IMR-90 (cell line): Measurements from ENCODE around the gene HIRA. TPM values are rescaled to one million over a fixed set of nuclear protein-coding genes. Genes with fewer than 3 reads are reported as not detected.
A peak's percentile ranks its signal among the peaks of the same experiment; 100 is the strongest.
"Not testable (repeated sequence)": the region's sequence is repeated elsewhere in the genome, so short reads cannot be mapped to it uniquely, and the experiment has no call there.

ENCODE experiments used
- ATAC-seq: fragments of 200-7000 bp; cut with Tn5 transposase; 2 replicates; pipeline ENCODE4 v1.9.1; 2020; ENCODE audit warnings: low read depth, mild to moderate bottlenecking, moderate library complexity
- BruUV-seq: library from RNA; stranded (reverse); fragments of 400-500 nt; replicated peaks from 2 replicates; lab custom pipeline; 2021; lab: Mats Ljungman, UMichigan
- CTCF ChIA-PET: fragments of 300-600 bp; formaldehyde crosslinking; extraction: SDS; loops from one replicate; lab custom pipeline; 2021; ENCODE audit warnings: antibody characterized with exemption; lab: Yijun Ruan, JAX
- POLR2A ChIA-PET: fragments of 300-600 bp; sonication (Branson Sonifier 250); formaldehyde crosslinking; loops from one replicate; lab custom pipeline; 2022; ENCODE audit warnings: antibody characterized with exemption; ENCODE audit not compliant: unreplicated experiment; lab: Charles Lee
- DNase-seq: peaks from one replicate; pipeline ENCODE4 v3.0.0; 2013
- H2AFZ ChIP-seq: replicated peaks from 2 replicates; pipeline ENCODE3; 2013; ENCODE audit warnings: low read length, mild to moderate bottlenecking; ENCODE audit not compliant: poor library complexity
- H2AK5ac ChIP-seq: 2 replicates; pipeline ENCODE4 v1.6.1; 2013; ENCODE audit warnings: low read depth, low read length, inconsistent platforms
- H2AK9ac ChIP-seq: replicated peaks from 2 replicates; pipeline ENCODE3; 2013; ENCODE audit warnings: mild to moderate bottlenecking, low read depth, low read length, moderate library complexity; ENCODE audit not compliant: poor library complexity
- H2BK120ac ChIP-seq: 2 replicates; pipeline ENCODE4 v1.6.1; 2013; ENCODE audit warnings: low read depth, low read length, inconsistent platforms
- H2BK15ac ChIP-seq: 3 replicates; pipeline ENCODE4 v1.6.1; 2013; ENCODE audit warnings: low read depth, low read length, inconsistent platforms
- H2BK20ac ChIP-seq: 2 replicates; pipeline ENCODE4 v1.6.1; 2013; ENCODE audit warnings: low read depth, mild to moderate bottlenecking, inconsistent platforms, low read length, moderate library complexity
- H2BK5ac ChIP-seq: 2 replicates; pipeline ENCODE4 v1.6.1; 2013; ENCODE audit warnings: mild to moderate bottlenecking, low read depth, low read length, inconsistent platforms; ENCODE audit not compliant: poor library complexity, severe bottlenecking
- H3K14ac ChIP-seq: replicated peaks from 2 replicates; pipeline ENCODE4 v1.6.1; 2013; ENCODE audit warnings: low read depth, low read length, inconsistent platforms
- H3K18ac ChIP-seq: 2 replicates; pipeline ENCODE4 v1.6.1; 2013; ENCODE audit warnings: low read depth, low read length, control low read depth
- H3K23ac ChIP-seq: 2 replicates; pipeline ENCODE4 v1.6.1; 2013; ENCODE audit warnings: low read depth, low read length, inconsistent platforms
- H3K27ac ChIP-seq: 2 replicates; pipeline ENCODE4 v1.5.1; 2013; ENCODE audit warnings: mild to moderate bottlenecking, control low read depth, low read length; ENCODE audit not compliant: insufficient read depth
- H3K27me3 ChIP-seq: 2 replicates; pipeline ENCODE4 v1.6.1; 2013; ENCODE audit warnings: low read length; ENCODE audit not compliant: control insufficient read depth, insufficient read depth
- H3K36me3 ChIP-seq: 2 replicates; pipeline ENCODE4 v1.6.1; 2013; ENCODE audit warnings: low read length, mixed read lengths; ENCODE audit not compliant: control insufficient read depth, insufficient read depth
- H3K4ac ChIP-seq: 2 replicates; pipeline ENCODE4 v1.6.1; 2013; ENCODE audit warnings: low read depth, low read length, inconsistent platforms
- H3K4me1 ChIP-seq: 2 replicates; pipeline ENCODE4 v1.6.1; 2013; ENCODE audit warnings: low read length, mixed read lengths; ENCODE audit not compliant: control insufficient read depth, insufficient read depth
- H3K4me2 ChIP-seq: 2 replicates; pipeline ENCODE4 v1.6.1; 2013; ENCODE audit warnings: low read depth, mild to moderate bottlenecking, control low read depth, low read length, moderate library complexity
- H3K4me3 ChIP-seq: 2 replicates; pipeline ENCODE4 v1.5.1; 2013; ENCODE audit warnings: low read depth, mild to moderate bottlenecking, control low read depth, low read length, moderate library complexity; ENCODE audit not compliant: insufficient read depth
- H3K56ac ChIP-seq: 2 replicates; pipeline ENCODE4 v1.6.1; 2013; ENCODE audit warnings: low read length, inconsistent platforms; ENCODE audit not compliant: insufficient read depth; ENCODE audit errors: extremely low read depth
- H3K79me1 ChIP-seq, 2 experiments: 2 replicates each; pipeline ENCODE4 v1.6.1; 2013; ENCODE audit warnings: low read length in 2 of 2, inconsistent platforms in 1 of 2, low read depth in 1 of 2
- H3K9ac ChIP-seq: 2 replicates; pipeline ENCODE4 v1.6.1; 2013; ENCODE audit warnings: low read depth, low read length, control low read depth
- H3K9me1 ChIP-seq: 2 replicates; pipeline ENCODE4 v1.6.1; 2013; ENCODE audit warnings: low read length, inconsistent platforms; ENCODE audit not compliant: insufficient read depth
- H3K9me3 ChIP-seq: 2 replicates; pipeline ENCODE4 v1.6.1; 2013; ENCODE audit warnings: low read length; ENCODE audit not compliant: control insufficient read depth, insufficient read depth
- H4K20me1 ChIP-seq: 2 replicates; pipeline ENCODE4 v1.6.1; 2013; ENCODE audit warnings: low read length, inconsistent platforms; ENCODE audit not compliant: insufficient read depth
- H4K5ac ChIP-seq: 2 replicates; pipeline ENCODE4 v1.6.1; 2013; ENCODE audit warnings: mild to moderate bottlenecking, low read depth, low read length, control low read depth
- H4K8ac ChIP-seq, 2 experiments: 2 replicates each; pipeline ENCODE4 v1.6.1; 2013; ENCODE audit warnings: low read depth in 2 of 2, low read length in 2 of 2, control low read depth in 1 of 2, inconsistent platforms in 1 of 2
- H4K91ac ChIP-seq: 2 replicates; pipeline ENCODE4 v1.6.1; 2013; ENCODE audit warnings: low read depth, low read length, inconsistent platforms; ENCODE audit not compliant: insufficient read depth
- CTCF ChIP-seq: conservative IDR thresholded peaks from 2 replicates; pipeline ENCODE4 v1.5.1; 2012; ENCODE audit warnings: mild to moderate bottlenecking, low read depth, low read length, improper control_type of control experiment
- FOS ChIP-seq: fragments of 150-350 bp; IDR thresholded peaks from 2 replicates; pipeline ENCODE4 v1.6.1; 2016; ENCODE audit warnings: low read depth, low read length
- NFE2L2 ChIP-seq: fragments of 150-350 bp; IDR thresholded peaks from 2 replicates; pipeline ENCODE4 v1.6.1; 2016; ENCODE audit warnings: low read depth, mild to moderate bottlenecking, low read length
- USF2 ChIP-seq: fragments of 150-350 bp; IDR thresholded peaks from 2 replicates; pipeline ENCODE4 v1.6.1; 2017; ENCODE audit warnings: mild to moderate bottlenecking, antibody characterized with exemption, low read length, low read depth
- WGBS, 2 experiments: methylation state at CpG; one replicate each; pipeline versions ENCODE4 v1.1.5 to v1.1.7; 2013; ENCODE audit warnings: missing lambda C conversion rate in 2 of 2; ENCODE audit not compliant: insufficient read length in 1 of 2; ENCODE audit errors: extremely low coverage in 2 of 2; 5-methylcytosine and 5-hydroxymethylcytosine counted together
- dilution Hi-C: fragments of 300-500 bp; cut with HindIII; formaldehyde crosslinking; loops from one replicate; pipeline ENCODE4 v1.14.3; 2018; ENCODE audit warnings: low sequenced_read_pairs; ENCODE audit not compliant: unreplicated experiment
- in situ Hi-C: fragments of 300-500 bp; cut with MboI; formaldehyde crosslinking; loops from 3 replicates; pipeline ENCODE4 v1.14.3; 2019; ENCODE audit warnings: low sequenced_read_pairs, inconsistent platforms, mixed read lengths
- intact Hi-C: fragments of 100-400 bp; cut with micrococcal nuclease; formaldehyde crosslinking; loops from 2 replicates; pipeline ENCODE4 v1.10.0; 2022
- polyA plus RNA-seq, 3 experiments: library from polyadenylated mRNA; depleted of rRNA; stranded (reverse); fragments of >200 nt; gene quantifications; 2 replicates each; pipeline ENCODE4 v1.2.3, GENCODE V29; 2012; ENCODE audit warnings: low replicate concordance in 1 of 3
- total RNA-seq: library from RNA; depleted of rRNA; stranded (reverse); fragments of >200 nt; gene quantifications from 2 replicates; pipeline ENCODE4 v1.2.3, GENCODE V29; 2012

The HIRA gene
- total and polyA plus RNA-seq, 2 of the 4 experiments (the other 2 are of a cell fraction): 14.5 to 24.2 TPM

GRCh38 chr22:19438298-19438697 lies 6.8 kb upstream of the HIRA start:
- WGBS, 2 experiments: no CpG with 5 or more reads among the region's 7 CpGs
- dilution Hi-C loops: no loop called here
- no TSS peak for BruUV-seq
- in situ Hi-C loops: no loop called here
- no peak overlapping the region for H3K4me2 ChIP-seq
- H3K27ac ChIP-seq: no peak overlapping the region
- no peak overlapping the region for H3K56ac ChIP-seq
- H2BK5ac ChIP-seq: no peak overlapping the region
- H4K5ac ChIP-seq: no peak overlapping the region
- H3K79me1 ChIP-seq: peaks cover 25 to 56% of the 10 kb centered on the region in 2 experiments
- intact Hi-C loops: no loop called here
- H3K4me3 ChIP-seq: no peak overlapping the region
- H2AK5ac ChIP-seq: no peak overlapping the region
- H3K18ac ChIP-seq: no peak overlapping the region
- H3K4me1 ChIP-seq: no peaks in the 10 kb centered on the region
- CTCF ChIA-PET: no interaction called here
- H3K36me3 ChIP-seq: peaks cover 18% of the 10 kb centered on the region
- peaks cover 3% of the 10 kb centered on the region; the same call in 1 of the 2 replicates for H3K9me1 ChIP-seq
- H3K4ac ChIP-seq: no peak overlapping the region
- H2BK15ac ChIP-seq: no peak overlapping the region
- no peak overlapping the region for H3K23ac ChIP-seq
- H3K14ac ChIP-seq: no peak overlapping the region
- H2AFZ ChIP-seq: no peak overlapping the region
- no peak overlapping the region for H2BK120ac ChIP-seq
- H3K9ac ChIP-seq: no peak overlapping the region
- POLR2A ChIA-PET: no interaction called here
- TF ChIP-seq FOS (no peak), CTCF (no peak), USF2 (no peak), NFE2L2 (no peak)
- no peak overlapping the region for H2BK20ac ChIP-seq
- no peaks in the 10 kb centered on the region for H3K27me3 ChIP-seq
- ATAC-seq (no peak), DNase-seq (no peak)
- H4K8ac ChIP-seq: no peak overlapping the region
- no peaks in the 10 kb centered on the region for H3K9me3 ChIP-seq
- H4K91ac ChIP-seq: no peak overlapping the region
- H4K20me1 ChIP-seq: peaks cover 15% of the 10 kb centered on the region
- H2AK9ac ChIP-seq: no peak overlapping the region

- H2BK120ac ChIP-seq, dilution Hi-C loops, H2BK20ac ChIP-seq, H3K4me1 ChIP-seq, H3K27ac ChIP-seq, in situ Hi-C loops, H3K23ac ChIP-seq, H3K18ac ChIP-seq, CTCF ChIA-PET, intact Hi-C loops, H4K5ac ChIP-seq, ATAC-seq, H3K4me3 ChIP-seq, H2AK5ac ChIP-seq, H3K9me3 ChIP-seq, DNase-seq, H2BK5ac ChIP-seq, H3K27me3 ChIP-seq, H4K8ac ChIP-seq, H3K4ac ChIP-seq, H3K4me2 ChIP-seq, POLR2A ChIA-PET, H3K9me1 ChIP-seq, H2AFZ ChIP-seq, H3K14ac ChIP-seq, H4K91ac ChIP-seq, H3K9ac ChIP-seq, BruUV-seq, H3K56ac ChIP-seq, H2BK15ac ChIP-seq: not testable (repeated sequence)
- peaks cover 12% of the 10 kb centered on the region for H4K20me1 ChIP-seq
- peaks cover 16% of the 10 kb centered on the region for H3K36me3 ChIP-seq
- no CpG with 5 or more reads among the region's 9 CpGs for WGBS, 2 experiments
- H3K79me1 ChIP-seq: peaks cover 23 to 50% of the 10 kb centered on the region in 2 experiments
- peak overlapping the region; percentile 66 for H2AK9ac ChIP-seq
These were observed 5.1 kb upstream of the HIRA start for GRCh38 chr22:19436444-19437161.
